HS-5 (cell line): ENCODE data around the gene IDI1.
"Not testable (repeated sequence)": the region's sequence is repeated elsewhere in the genome, so short reads cannot be mapped to it uniquely, and the experiment has no call there.

Experiments used
- DNase-seq: peaks from one replicate; pipeline ENCODE4 v3.0.0-alpha.2; 2012; ENCODE audit warnings: low read depth

IDI1 gene

GRCh38 chr10:1063232-1063865 is 14.4 kb upstream of the IDI1 start:
- DNase-seq, result no peak

GRCh38 chr10:1061930-1062774 is 13.2 kb upstream of the IDI1 start:
- no peak for DNase-seq

- no peak for DNase-seq
Observed at GRCh38 chr10:1059902-1060301, 11.0 kb upstream of the IDI1 start.

- DNase-seq, result no peak
Observed at GRCh38 chr10:1058017-1058416, 9.1 kb upstream of the IDI1 start.

GRCh38 chr10:1057106-1057657 is 8.3 kb upstream of the IDI1 start:
- DNase-seq, result no peak

GRCh38 chr10:1056326-1057105 is 7.6 kb upstream of the IDI1 start, which contains the start of gene WDR37:
WDR37 (plus strand) TSS chr10:1056385; CDS start chr10:1072156, 15,771 bp downstream.
- DNase-seq, result no peak

GRCh38 chr10:1054684-1055083 is 5.8 kb upstream of the IDI1 start:
- no peak for DNase-seq

GRCh38 chr10:1050554-1050953 is 1.6 kb upstream of the IDI1 start:
- no peak for DNase-seq

- DNase-seq, result no peak
Observed at GRCh38 chr10:1050145-1050544, 1.2 kb upstream of the IDI1 start.

- DNase-seq, result no peak
Observed at GRCh38 chr10:1049425-1049958, 573 bp upstream of the IDI1 start.

- no peak for DNase-seq
Observed at GRCh38 chr10:1048349-1048731, 579 bp downstream of the IDI1 start.

- DNase-seq, result no peak
Observed at GRCh38 chr10:1047937-1048336, 982 bp downstream of the IDI1 start.

- DNase-seq, result no peak
Observed at GRCh38 chr10:1045415-1045814, 3.5 kb downstream of the IDI1 start.

- DNase-seq, result no peak
Observed at GRCh38 chr10:1044964-1045363, 4.0 kb downstream of the IDI1 start.

- DNase-seq, result no peak
Observed at GRCh38 chr10:1044146-1044545, 4.8 kb downstream of the IDI1 start.

GRCh38 chr10:1043532-1043995 is 5.4 kb downstream of the IDI1 start:
- no peak for DNase-seq

GRCh38 chr10:1041514-1041913 is 7.4 kb downstream of the IDI1 start:
- DNase-seq, result no peak

GRCh38 chr10:1040133-1040532 is 8.8 kb downstream of the IDI1 start:
- DNase-seq, result no peak

GRCh38 chr10:1038769-1039168 is 10.2 kb downstream of the IDI1 start:
- DNase-seq, result not testable (repeated sequence)

GRCh38 chr10:1037098-1037497 is 11.8 kb downstream of the IDI1 start:
- DNase-seq, result no peak

- no peak for DNase-seq
Observed at GRCh38 chr10:1036341-1036791, 12.6 kb downstream of the IDI1 start.

GRCh38 chr10:1035201-1035600 is 13.7 kb downstream of the IDI1 start:
- no peak for DNase-seq
